NCI-H2196 (cell line): ENCODE results near the gene ETNK1.
"Not testable (repeated sequence)": the region's sequence is repeated elsewhere in the genome, so short reads cannot be mapped to it uniquely, and the experiment has no call there.

Experiments used
- DNase-seq: peaks from one replicate; lab custom pipeline; 2025; ENCODE audit not compliant: unreplicated experiment; lab: John Stamatoyannopoulos, UW

The ETNK1 gene

DNA sequence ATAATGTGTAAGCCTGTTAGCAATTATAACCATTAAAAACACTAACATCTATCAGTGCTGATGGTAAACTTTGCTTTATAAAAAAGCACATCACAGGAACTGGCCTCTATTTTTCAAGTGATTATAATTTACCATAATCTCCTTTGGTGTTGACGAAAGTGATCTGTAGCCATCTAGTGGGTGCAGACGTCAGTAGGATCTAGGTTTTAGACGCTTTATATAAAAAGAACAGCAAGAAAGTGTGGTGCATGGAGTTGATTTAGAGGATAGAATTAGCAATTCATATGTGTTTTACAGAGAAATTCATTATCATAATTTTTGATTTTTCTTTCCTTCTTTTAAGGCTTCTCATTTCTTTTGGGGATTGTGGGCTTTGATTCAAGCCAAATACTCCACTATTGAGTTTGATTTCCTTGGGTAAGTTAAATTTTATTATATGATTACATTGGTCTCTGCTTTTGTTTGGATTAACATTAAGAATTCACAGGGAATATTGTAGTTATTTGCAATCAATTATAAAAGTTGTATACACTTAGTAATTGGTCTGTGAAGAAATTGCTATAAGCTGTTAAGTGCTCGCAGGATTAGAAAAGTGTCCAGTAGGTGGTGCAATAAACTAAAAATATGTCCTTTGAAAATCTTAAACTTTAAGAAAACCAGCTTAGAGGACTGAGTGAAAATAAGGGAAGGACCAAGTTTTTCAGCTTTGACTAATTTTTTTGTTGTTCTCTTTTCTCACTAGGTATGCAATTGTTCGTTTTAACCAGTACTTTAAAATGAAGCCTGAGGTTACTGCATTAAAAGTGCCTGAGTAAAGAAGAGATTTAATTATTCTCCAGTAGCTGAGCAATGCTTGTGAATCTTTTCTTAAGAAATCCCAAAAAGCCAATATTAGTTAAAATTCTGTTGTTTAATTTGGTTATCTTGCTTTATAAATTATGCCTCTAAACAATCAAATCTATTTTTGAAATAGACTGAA, 59.5 kb downstream of the ETNK1 start:
- DNase-seq: peak; percentile 87

DNA sequence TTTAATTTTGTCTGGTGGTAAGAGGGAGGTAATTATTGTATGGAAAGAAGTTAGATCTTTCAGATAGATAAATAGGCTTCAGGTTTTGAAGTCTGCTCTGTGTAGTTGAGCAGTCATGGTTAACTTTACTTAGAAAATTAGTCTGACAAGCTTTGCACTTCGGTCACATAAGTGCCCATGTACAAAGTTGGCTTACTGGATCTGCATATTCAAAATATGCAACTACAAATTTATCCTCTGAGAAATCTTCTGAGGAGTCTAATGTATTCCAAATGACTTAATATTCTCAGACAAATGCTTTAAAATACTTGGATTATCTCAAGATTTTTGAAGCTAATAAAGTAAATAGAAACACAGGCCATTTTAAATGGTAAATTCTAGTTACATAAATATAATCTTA, 61.2 kb downstream of the ETNK1 start:
- no peak for DNase-seq

DNA sequence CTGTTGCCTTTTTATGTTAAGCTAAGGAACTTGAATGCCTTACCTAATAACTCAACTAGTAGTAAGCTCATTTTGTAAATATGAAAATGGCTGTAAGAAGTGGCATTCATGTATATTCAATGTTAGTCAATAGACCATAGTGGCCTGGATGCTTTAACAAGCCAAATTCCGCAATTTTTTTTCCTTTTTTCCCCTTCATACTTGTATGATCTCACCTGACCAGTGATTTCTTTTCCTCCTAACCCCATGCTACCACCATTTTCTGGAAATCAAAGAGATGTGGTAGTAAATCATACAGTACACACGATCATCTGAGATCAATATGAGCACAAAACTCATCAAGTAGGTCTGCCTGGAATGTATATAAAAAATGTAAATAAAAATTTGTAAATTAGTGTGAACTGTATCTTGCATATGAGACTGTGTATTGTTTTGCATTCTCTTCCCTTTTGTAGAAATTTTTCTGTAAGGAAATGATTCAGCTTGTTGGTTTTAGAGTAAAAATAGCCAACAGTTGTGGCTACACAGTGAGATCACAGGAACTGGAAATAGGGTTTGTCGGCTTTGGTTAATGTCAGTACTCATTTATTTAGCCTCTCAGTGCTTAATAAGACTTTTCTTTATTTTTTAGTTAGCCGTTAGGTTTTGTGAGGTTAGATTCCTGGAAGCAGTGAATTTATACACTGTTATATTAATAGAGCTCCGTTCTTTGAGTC, 62.5 kb downstream of the ETNK1 start:
- no peak for DNase-seq

DNA sequence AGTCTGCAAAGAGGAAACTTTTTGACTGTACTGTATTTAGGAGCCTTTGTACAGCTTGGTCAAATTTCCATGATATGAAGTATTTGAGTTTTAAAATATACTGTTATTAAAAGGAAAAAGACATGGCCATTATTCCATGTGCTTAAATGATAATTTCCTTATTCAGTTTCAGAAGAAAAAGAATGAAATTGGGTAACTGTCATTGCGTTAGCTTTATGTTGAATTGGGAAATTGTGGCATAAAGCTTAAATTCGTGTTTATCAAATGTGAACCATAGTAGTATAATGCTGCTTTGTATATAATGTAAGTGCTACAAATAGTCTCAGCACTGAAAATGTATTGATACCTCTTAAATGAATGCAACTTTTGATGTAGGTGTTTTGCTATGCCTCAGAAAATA, 64.9 kb downstream of the ETNK1 start:
- DNase-seq: no peak

DNA sequence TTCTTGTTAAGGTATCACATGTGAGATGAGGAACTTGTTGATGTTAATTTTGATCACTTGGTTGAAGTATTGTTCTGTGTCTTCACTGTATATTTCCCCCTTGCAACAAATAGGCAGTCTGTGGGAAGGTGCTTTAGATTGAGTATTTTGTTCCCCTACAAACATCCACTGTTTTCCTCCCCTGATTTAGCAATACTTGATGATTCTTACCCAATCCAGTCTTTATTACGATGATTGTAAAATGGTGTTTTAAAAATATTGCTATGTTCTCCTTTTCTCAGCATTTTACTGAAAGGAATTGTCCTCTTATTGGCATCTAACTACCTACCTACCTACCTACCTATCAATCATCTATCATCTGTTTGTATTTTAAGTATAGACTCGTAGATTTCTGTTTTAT, 66.3 kb downstream of the ETNK1 start:
- no peak for DNase-seq

DNA sequence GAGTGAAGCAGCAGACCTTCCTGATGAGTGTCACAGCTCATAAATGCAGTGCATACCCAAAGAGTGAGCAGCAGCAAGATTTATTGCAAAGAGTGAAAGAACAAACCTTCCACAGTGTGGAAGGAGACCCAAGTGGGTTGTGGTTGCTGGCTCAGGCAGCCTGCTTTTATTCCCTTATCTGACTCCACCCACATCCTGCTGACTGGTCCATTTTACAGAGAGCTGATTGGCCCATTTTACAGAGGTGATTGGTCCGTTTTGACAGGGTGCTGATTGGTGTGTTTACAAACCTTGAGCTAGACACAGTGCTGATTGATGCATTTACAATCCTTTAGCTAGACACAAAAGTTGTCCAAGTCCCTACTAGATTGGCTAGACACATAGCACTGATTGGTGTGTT, 67.5 kb downstream of the ETNK1 start:
- DNase-seq: not testable (repeated sequence)

DNA sequence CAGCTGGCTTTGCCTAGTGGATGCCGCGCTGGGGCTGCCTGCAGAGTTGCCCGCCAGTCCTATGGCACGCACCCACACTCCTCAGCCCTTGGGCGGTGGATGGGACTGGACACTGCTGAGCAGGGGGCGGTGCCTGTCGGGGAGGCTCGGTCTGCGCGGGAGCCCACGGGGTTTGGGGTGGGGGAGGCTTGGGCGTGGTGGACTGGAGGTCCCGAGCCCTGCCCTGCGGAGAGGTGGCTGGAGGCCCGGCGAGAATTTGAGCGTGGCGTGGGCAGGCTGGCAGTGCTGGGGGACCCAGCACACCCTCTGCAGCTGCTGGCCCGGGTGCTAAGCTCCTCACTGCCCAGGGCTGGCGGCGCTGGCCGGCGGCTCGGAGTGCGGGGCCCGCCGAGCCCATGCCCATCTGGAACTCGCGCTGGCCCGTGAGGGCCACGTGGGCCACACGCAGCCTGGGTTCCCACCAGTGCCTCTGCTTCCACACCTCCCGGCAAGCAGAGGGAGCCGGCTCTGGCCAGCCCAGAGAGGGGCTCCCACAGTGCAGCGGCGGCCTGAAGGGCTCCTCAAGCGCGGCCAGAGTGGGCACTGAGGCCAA, 68.1 kb downstream of the ETNK1 start:
- DNase-seq: no peak

DNA sequence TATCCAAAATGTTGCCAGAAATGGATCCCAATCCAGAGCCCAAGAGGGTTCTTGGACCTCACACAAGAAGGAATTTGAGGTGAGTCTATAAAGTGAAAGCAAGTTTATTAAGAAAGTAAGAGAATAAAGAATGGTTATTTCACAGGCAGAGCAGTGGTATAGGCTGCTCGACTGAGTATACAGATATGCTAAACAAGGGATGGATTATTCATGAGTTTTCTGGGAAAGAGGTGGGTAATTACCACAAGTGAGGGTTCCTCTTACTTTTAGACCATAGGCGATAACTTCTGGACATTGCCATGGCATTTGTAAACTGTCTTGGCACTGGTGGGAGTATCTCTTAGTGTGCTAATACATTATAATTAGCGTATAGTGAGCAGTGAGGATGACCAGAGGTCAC, 73.6 kb downstream of the ETNK1 start:
- no peak for DNase-seq

DNA sequence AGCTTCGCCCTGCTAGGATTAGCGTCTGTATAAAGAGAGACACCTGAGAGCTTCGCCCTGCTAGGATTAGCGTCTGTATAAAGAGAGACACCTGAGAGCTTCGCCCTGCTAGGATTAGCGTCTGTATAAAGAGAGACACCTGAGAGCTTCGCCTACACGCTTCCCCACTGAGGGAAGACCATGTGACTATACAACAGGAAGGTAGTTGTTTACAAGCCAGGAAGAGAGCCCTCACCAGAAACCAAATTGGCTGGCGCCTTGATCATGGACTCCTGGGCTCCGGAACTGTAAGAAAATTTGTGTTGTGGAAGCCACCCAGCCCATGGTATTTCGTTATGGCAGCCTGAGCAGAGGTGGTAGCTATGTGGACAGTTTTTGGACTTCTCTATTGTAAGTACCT, 74.7 kb downstream of the ETNK1 start:
- DNase-seq: peak; percentile 94

DNA sequence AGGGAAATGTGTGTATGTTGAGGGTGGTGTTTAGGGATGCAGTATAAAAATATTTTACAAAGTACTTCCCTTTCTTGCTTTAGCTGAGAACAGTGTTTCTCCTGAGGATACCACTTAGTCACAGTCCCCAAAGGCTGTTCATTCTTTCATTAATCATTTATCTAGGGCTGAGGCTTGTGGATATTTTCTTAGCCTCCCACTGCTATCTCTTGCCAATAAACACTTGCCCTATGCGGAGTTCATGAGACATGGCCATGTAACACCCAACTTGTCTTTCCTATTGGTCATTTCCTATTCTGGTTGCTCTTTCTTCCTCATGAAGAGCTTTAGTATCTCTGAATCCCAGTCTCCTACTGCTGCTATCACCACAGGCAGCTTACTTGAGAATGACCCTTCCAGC, 75.1 kb downstream of the ETNK1 start:
- no peak for DNase-seq

DNA sequence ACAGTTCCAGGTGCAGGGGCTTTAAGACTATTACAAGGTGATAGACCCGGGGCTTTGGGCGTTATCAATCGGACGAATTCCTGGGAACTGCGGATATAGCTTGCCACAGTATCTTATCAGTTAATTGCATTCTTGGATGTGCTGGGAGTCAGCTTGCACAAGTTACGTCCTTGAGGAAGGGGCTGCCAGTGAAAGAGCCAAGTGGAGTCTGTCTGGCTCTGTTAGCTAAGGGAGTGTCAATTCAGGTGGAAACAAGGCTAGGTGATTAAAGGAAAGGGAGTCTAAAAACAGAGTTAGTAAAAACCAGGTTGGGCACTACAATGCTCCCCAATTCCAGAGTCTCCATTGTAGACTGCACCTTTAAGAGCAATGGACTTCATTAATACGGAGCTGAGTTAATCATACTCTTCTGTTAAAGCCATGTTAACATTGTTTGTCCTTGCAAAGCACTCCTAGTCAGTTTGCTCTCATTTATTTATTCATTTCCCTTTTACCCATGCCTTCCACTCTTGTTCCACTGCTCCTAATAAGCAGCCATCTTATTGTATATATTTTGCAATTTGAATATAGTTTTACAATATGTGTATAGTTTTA, 76.3 kb downstream of the ETNK1 start:
- DNase-seq: not testable (repeated sequence)

DNA sequence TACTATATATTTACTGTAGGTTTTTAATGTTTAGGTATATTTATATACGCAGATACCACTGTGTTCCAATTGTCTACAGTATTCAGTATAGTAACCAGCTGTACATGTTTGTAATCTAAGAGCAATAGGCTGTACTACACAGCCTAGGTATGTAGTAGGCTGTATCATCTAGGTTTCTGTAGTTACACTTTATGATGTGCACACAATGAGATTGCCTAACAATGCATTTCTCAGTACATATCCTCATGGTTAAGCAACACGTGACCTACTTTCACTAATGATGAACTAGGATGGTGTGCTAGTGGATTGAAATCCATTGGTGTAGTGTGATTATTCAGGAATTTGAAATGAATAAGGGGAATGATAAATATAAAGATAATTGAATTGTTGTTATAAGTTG, 77.7 kb downstream of the ETNK1 start:
- no peak for DNase-seq

DNA sequence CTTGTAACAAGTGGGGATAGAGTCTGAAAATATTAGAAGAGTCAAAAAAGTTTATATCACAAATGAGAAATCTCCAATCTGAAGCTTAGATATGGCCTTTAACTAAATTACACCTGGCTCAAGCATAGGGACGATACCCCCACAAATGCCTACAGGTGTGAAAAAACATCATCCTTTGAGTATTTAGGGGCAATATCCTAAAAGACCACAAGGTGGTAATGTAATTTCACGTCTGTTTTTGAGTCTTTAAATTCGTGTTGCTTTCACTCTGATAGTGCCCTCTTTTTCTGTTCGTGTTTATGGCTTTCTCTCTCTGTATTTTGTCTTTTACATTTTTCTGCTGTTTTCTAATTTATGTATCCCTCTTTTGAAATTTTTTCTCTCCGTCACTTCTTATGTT, 84.3 kb downstream of the ETNK1 start:
- DNase-seq: peak; percentile 74

DNA sequence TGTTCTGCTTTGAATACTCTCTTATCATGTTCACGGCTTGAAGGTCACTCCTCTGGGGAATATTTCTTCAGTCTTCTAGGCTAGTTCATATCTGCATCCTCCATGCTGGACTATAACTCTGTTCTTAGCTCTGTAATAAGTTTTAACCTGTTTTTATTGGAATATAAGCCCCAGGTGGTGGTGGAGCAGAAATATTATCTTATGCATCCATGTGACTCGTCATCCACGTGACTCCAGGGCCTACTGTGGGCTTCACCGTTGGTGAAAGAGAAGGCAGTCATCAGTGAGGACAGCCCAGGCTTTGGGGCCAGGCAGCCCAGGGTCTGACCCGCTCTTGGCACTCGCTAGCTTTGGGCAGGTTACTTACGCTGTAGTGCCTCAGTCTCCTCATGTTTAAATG, 87.1 kb downstream of the ETNK1 start:
- no peak for DNase-seq

DNA sequence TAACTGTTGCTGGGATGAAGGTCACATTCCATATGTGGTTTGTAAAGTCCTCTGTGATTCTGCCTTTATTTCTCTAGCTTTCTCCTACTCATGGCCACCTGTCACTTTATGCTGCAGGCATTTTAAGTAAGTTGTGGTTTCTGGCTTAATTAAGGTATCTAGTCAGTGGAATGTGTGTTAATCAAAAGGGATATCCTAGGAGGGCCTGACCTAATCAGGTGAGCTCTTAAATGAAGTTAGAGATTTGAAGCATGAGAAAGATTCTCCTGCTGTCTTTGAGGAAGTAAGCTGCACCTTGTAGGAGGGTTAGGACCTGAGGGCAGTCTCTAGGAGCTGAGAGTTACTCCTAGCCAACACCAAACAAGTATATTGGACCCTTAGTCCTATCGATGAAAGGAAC, 90.3 kb downstream of the ETNK1 start:
- DNase-seq: no peak

DNA sequence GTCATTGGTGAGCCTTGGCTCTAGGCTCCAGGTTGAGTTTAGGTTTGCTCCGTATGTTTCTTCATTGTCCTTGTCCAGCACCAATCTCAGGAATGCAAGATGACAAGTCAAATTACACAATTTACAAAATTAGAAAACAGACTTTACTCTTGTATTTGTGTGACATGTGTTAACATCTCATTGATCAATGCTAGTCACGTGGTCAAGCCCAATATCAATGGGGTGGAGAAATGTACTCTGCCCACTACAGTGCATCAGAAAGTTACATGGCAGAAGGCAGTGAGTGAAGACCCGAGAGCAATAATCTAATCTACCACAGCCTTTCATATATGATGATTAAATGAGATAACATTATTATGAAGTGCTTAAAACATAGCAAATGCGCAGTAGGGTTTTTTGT, 94.8 kb downstream of the ETNK1 start:
- no peak for DNase-seq

DNA sequence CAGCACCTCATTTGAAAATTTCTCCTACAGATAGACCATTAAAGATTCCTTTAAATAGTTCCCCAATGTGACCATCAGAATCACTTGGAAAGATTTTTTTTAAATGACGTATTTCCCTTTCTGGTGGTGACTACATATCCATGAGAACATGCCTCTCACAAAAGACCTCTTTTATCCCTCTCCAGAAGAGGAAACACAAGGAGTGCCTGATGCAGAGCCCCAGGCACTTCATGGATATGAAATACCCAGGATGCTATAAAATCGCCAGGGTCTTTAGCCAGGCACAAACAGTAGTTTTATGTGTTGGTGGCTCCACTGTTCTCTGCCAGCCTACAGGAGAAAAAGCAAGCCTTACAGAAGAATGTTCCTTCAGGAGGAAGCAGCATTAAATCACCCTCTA, 97.1 kb downstream of the ETNK1 start:
- no peak for DNase-seq

DNA sequence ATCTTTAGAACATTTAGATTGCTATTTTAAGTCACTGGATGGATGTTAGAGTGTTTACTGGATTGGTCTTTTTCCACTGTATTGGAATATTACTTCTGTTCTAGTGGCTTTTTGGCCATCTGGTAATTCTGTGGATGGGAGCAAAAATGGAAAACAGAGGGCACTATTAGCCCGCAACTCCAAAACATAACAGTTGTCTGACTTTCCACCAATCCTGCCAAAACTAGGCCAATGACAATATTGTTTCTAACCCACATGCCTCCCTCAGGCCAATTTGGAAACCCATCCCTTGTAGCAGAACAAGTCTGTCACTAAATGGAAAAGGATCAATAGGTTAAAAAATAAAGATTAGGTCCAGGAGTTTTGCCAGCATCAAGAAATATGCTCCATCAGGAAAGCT, 97.8 kb downstream of the ETNK1 start:
- no peak for DNase-seq

DNA sequence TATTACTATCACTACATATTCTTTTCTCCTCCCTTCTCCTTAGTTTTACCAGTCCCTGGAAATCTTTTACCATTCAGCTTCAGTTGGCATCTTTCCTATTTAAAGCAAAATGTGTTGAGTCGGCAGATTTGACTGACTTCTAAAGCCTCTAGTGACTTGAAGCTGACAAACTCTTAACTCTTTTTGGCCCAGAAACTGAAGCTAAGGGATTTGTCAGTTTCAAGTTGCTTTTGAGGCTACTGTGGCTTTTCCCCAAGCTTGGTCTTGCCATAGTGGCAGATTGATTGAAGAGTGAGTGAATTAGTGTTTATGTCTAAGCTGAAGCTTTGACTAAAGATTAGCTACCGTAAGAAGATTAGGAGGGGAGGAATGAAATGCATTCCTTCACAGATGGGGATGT, 104.0 kb downstream of the ETNK1 start:
- DNase-seq: peak; percentile 41

DNA sequence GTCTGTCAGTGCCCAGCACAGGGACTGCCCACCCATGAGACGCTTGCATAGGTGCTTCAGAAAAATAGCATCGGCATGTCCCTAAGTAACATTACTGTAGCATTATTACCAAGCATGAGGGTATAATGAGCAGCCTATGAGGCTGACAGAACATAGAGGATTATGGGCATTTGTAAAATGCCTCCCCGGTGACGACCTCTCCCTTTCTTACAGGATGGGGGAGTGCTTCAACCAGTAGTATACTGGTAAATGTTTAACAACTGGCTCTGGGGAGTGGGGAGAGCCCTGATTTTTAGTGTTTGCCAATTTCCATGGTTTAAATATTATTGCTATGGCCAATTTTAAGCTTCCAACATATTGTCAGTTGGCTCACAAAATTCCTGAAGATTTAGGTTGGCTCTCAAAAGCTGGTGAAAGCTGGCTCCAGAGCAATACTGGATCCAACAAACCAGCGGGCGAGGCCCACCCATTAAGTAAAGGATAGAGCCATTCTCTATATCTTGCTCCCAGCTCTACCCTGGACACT, 104.5 kb downstream of the ETNK1 start:
- DNase-seq: no peak

DNA sequence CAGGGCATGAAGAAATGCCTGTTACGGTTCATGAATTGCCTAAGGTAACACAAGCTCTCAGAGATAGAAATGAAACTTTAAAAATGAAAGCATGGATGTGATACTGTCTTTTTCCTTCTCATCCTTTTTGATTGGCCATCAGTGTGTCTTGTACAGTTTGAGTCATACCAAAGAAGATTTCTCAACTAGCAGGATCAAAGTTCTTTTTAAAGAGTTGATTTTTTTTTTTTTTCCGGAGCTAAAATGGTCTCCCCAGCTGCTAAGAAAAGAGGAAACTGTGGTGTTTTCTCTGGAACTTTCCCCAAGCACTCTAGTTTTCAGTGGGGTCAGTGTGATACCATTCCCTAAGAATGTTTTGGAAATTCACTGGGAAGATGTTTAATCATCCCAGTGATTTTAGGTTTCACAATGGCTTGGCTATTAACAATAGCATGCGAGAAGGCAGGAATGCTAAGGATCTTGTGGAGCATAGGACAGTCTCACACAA, 105.0 kb downstream of the ETNK1 start:
- DNase-seq: no peak
